MV-4-11 (cell line): Measurements from ENCODE around the gene RAB11FIP2.
A peak's percentile ranks its signal among the peaks of the same experiment; 100 is the strongest.

Experiments
- DNase-seq: peaks from one replicate; lab custom pipeline; 2025; lab: John Stamatoyannopoulos, UW

The RAB11FIP2 gene

DNA sequence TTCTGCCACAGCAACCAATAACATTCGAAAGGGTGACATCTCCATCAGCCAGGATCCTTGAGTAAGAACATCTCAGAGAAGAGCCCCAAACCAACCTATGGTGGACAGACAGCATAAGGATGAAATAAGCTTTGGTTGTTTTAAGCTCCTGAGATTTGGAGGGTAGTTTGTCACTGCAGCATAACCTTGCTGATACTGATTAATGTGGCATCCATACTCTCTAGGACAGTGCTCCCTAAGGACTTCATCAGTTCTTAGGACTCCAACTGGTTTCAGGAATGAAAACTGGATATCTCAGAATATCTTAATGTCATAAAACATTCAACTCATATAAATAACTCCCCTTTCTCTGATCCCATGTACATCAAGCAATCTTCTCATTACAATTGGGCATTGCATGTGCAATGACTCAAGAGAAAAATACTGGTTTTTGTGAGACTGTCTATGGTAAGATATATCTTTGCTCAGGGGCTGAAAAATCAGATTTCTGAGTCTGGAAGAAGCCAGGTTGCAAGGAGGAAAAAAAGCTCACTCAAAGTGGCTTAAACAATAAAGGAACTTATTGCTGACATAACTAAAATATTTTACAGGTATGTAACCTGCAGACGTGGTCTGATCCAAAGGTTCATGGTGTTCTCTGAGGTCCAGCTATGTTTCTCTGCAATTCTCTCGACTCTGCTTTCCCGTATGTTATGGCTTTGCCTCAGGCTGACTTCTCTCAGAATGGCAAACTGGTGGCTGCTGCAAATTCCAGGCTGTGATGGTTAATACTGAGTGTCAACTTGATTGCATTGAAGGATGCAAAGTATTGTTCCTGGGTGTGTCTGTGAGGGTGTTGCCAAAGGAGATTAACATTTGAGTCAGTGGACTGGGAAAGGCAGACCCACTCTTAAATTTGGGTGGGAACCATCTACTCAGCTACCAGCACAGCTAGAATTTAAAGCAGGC is 65.7 kb downstream of the RAB11FIP2 start:
- no peak for DNase-seq

DNA sequence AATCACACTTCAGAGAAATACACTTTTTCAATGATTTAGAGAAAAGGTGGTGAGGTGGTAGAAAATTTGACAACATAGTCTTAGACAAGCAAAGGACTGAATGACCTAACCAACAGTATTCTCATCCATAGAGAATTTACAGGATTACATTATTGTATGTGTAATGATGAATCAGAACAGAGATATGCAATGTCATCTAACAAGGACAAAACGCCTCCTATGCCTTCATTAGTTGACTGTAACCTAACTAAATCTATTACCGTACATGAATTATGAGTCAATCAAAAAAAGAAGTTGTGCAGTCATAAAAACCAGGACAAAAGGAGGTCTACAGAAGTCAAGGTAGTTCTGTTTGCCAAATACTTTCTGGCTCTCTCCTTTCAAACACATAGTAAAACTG is 66.5 kb downstream of the RAB11FIP2 start:
- DNase-seq = no peak

DNA sequence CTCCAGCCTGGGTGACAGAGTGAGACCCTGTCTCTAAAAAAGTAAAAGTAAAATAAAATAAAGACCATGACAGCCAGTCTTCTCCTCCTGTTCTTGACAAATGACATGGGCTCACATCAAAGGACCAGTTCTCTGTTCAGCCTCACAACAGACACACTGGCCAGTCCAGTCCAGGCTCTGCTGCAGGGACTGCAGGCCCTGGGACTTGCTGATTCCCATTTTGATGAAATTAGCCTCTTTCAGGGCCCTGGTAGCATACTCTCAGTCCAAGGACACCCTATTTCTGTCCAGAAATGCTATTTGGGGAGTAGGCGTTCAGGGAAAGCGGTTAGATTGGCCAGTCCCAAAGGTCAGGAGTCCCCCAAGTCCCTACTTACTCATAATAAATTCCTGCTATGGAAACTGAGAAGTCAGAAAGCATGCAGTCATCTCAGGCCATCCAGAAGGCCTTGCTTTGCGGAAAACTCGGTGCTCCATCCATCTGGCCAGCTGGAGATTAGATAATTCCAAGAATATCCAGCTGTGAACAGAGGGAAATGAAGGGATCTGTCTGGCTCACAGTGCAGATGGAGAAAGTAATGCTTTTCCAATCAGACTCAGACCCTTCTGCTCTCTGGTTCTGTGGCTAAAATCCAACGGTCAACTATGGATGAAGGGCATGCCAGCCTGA is 74.4 kb downstream of the RAB11FIP2 start:
- DNase-seq = no peak

DNA sequence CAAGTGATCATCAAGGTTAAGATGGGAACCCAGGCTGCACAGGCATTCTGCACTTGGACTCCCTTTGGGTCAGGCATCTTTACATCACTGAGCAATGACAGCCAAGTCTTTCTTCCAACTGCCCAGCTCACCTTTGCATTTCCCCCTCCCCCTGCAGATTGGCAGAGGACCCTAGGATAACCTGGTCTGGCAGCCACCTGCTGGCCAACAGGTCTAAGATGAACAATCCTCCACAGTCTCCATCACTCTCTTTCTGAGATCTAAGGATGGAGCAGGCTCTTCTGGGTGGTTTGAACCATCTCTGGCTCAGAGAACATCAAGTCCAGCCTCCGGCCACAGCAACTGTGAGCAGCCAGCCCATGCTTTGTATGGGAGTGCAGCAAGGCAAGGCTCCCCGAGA is 75.8 kb downstream of the RAB11FIP2 start:
- DNase-seq = no peak

DNA sequence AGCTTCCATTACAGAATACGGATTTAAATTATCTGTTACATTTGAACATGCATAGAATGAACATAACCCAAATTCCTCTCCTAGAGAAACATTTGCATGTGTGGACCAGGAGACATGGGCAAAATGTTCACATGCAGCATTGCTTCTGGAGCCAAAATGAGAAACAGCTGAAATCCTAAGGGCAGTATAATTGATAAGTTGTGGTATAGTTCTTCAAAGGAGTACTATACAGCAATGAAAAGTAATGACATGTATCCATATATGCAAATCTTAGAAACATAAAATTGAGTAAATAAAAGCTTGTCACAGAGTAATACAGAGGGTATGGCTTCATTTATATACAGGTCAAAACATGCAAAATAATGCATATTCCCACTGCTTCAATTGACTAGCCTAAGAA is 77.1 kb downstream of the RAB11FIP2 start:
- DNase-seq = no peak

DNA sequence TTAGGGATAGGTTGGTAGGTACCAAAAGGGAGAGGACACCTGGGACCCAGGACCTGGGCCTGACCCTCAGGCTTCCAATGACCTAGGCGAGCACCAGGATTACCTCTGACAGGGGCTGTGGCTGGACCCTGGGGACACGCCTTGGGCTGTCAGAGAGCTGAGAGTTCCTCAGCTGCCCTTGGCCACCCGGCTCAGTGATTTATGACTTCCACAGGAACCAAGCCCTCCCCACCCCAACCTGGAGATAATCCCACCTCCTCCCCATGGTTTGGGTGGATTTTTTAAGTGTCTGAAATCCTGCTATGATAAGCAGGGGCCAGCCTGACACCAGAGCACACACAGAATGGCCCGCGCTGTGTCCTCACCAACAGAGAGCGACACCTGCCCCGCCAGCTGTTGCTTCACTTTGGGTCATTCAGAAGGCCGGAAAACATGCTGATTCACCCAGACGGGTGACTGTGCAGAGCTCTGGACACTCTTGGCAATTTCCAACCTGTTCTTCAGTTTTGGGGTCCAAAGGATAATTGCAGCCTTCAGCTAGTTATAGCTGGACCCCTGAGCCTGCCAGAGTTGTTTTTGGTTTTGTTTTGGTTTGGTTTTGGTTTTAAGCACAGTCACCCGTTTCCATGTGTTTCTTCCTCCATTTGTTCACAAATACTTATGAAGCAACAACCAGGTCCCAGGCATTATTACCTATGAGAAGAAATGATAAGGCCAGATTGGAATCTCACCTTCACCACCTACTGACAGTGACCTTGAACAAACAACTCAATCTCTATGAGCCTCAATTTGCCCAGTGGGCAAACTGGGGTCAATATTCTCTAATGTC is 78.2 kb downstream of the RAB11FIP2 start:
- DNase-seq = peak; percentile 5

DNA sequence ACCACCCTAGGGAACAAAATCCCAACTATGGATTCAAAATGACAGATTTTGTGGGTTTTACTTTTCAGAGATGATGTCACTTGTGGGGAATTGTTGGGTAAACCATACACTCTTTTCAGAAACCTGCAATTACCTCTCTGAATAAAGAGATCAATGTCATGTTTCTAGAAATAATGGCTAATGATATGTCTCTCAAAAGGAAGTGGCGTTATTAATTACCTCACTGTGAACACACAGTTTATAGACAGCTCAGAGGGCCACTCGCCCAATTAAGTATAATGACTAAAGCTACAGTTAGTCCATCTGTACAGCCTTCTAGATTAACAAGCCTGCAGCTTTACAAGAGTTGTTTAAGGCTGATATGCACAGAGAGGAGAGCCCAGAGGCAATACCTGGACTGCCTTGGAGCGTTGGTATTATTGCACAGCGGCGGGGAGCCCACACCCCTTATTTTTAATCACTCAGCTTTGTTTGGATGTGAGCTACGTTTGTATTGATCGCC is 79.5 kb downstream of the RAB11FIP2 start:
- DNase-seq = no peak

DNA sequence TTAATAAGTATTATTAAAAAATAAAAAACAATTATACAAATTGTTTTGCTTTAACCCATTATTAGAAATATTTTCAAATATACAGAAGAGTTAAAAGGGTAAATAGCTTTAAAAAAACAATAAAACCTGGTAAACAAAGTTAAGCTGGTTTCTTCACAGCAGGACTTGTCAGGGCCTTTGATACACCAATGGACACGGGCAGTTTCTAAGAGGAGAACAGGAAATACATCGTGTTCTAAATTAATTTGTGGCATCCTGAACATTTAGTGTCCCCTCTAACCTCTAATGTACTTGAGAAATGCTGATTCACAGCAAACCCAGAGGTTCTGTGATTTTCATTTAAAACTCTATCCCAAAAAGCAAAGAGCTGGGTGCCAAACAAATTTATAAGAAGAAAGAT is 80.8 kb downstream of the RAB11FIP2 start:
- DNase-seq = no peak

DNA sequence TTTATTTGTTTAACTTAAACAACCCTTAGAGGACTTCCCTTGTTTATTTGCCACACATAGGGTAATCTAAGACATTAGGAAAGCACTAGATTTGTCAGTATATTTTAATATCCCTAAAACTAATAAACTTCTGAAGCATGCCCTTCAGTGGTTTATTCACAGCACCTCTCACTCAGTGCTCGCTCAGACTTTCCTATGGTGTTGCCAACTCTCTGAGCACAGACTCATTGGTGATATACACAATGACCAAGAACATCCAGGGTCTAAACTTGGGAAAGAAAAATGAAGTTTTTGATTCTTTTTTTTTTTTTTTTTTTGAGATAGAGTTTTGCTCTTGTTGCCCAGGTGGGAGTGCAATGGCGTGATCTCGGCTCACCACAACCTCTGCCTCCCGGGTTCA is 82.2 kb downstream of the RAB11FIP2 start:
- no peak for DNase-seq

DNA sequence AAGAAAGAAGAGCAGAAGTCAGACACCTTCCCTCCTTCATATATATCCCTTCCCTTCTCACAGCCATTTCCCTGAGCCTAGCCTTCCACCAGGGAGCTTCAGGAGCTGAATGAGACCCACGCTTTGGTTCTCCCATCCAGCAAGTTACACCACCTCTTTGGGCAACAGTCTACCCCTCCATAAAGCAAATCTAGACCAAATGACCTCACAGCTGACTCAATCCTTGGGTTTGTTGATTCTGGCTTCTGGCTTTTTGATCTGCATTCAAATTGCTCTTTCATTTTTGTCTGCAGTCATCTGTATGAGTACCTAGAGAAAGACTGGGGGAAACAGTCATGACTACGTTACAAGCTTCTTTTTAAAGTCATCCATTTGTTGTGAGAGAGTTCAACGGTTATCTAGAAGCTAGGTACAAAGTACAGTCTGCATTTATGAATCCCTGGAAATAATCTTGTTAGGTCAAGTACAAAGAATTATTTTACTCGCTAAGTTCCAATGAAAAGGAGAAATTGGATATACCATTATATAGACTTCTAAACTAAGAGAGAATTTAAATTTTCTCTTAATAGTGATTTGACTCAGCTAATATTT is 86.3 kb downstream of the RAB11FIP2 start:
- DNase-seq = no peak

DNA sequence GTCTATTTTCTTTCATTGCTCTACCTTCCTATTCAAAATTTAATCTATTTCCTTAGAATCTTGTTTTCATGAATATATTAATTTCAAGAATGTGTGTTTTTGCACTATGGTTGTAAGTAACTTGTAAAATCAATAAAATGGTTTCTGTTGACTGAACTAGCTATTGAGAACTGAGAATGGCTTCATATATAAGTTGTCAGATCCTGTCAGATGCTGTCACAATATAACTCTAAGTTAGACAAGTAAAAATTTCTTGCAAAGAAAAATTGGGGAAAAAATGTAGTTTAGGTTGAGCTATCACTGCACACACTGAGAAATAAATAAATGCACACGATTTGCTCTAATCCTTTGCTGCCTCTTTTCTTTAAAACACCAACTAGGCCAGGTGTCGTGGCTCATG is 89.8 kb downstream of the RAB11FIP2 start:
- DNase-seq = no peak

DNA sequence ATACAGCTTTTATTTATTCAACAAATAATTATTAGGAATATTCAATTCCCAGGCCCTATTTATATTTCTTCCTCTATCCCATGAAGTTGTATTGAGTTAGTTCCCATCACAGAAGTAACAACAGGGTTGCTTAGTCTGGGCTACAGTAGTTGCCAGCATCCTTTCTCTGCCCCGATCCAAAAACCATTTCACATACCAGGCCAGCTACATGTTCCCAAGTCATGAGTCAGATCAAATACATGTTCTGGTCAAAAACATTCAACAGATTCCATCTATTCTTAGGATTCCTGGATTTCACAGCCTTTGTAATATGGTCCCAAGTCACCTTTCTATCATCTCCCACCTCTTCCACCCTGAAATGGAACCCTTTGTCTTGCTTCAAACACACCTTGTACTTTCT is 91.6 kb downstream of the RAB11FIP2 start:
- DNase-seq = no peak
